A673 (cell line): ENCODE measurements around the gene SLC48A1.

ENCODE experiments used
- CTCF ChIP-seq: fragments of 300-800, 200-600 bp; sonication (generic); conservative IDR thresholded peaks from 2 replicates; pipeline ENCODE4 v1.5.1; 2017; ENCODE audit warnings: low read depth, mild to moderate bottlenecking, antibody characterized with exemption, low read length, moderate library complexity, mixed read lengths
- EZH2 ChIP-seq: fragments of 200-600 bp; sonication (generic); IDR thresholded peaks from 2 replicates; pipeline ENCODE4 v1.6.1; 2017; ENCODE audit warnings: borderline replicate concordance, low read depth, mild to moderate bottlenecking, mixed read lengths, antibody characterized with exemption, low read length; ENCODE audit not compliant: poor library complexity, severe bottlenecking

GRCh38 chr12:47745485-47746041, 27.5 kb upstream of the SLC48A1 start:
- TF ChIP-seq CTCF = no peak
- TF ChIP-seq EZH2 = no peak
